HS-27A (cell line): Measurements from ENCODE around the gene OR51G1.
"Not testable (repeated sequence)": the region's sequence is repeated elsewhere in the genome, so short reads cannot be mapped to it uniquely, and the experiment has no call there.

Source experiments
- DNase-seq: peaks from one replicate; pipeline ENCODE4 v3.0.0-alpha.2; 2012; ENCODE audit warnings: low read depth, missing footprints

Gene OR51G1, protein sequence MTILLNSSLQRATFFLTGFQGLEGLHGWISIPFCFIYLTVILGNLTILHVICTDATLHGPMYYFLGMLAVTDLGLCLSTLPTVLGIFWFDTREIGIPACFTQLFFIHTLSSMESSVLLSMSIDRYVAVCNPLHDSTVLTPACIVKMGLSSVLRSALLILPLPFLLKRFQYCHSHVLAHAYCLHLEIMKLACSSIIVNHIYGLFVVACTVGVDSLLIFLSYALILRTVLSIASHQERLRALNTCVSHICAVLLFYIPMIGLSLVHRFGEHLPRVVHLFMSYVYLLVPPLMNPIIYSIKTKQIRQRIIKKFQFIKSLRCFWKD

DNA sequence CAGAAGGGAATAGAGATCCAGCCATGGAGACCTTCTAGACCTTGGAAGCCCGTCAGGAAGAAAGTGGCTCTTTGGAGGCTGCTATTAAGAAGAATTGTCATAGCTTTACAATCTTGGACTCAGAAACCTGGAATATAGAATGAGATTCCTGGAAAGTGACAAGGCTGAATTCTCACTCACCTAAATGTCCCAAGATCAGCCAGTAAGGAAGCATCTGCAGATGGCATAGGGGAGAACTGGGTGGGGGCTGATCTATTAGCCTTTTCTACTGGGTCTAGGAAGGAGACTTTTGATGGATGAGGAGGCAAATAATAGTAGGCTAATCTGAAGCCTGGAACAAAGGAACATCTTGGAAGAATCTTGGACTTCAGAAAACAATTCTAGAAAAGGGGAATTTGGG lies at the start of gene OR51G1:
Gene OR51G1, minus strand, starts transcription at position 101 of the 400 bp plus-strand sequence. Its CDS starts 0 bp downstream, at position 101.
- no peak for DNase-seq

DNA sequence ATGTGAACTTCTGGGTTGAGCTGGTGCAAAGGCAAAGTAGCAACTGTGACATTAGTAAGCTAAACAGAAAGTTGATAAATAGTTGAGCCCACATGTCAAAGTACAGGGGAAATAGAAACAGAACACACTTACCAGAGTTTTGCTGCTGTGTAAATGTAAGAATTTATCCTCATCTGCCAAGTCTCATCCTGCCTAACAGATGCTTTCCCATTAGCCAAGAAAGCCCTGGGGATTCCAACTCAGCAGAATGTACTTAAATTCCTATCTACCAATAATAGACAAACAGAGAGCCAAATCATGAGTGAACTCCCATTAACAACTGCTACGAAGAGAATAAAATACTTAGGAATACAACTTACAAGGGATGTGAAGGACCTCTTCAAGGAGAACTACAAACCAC lies 38.7 kb upstream of the OR51G1 start:
- no peak for DNase-seq

DNA sequence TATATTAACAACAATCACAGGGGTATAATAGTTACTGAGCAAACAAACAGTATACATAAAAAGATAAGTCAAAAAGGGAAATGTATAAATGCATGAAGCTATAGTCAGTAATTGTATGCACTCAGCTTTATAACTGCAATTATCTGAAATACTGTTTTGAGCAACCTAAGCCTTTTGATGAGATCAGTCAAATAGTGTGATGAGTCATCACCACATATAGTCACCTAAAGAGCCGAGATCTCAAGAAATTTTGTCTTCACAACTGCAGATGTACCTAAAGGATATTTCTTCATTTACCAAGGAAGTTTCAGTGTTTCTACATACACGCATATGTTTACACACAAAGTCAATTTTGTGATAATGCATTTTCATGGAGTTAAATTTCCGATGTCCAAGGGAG lies 36.7 kb upstream of the OR51G1 start:
- no peak for DNase-seq

DNA sequence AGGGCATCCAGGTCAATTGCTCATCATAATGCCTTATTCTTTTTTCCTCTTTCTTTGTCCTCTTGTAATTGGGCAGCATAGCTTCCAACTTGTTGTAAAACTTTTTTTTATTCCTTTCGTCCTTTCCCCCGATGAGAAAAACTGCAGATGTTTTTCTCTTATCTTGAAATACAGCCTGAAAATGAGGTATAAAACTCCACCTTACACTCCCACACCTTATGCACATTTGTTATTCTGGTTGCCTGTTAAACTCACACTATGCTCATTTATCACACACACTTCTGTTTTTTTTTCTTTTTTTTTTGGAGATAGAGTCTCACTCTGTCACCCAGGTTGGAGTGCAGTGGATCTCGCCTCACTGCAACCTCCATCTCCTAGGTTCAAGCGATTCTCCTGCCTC lies 33.3 kb upstream of the OR51G1 start:
- DNase-seq = no peak

DNA sequence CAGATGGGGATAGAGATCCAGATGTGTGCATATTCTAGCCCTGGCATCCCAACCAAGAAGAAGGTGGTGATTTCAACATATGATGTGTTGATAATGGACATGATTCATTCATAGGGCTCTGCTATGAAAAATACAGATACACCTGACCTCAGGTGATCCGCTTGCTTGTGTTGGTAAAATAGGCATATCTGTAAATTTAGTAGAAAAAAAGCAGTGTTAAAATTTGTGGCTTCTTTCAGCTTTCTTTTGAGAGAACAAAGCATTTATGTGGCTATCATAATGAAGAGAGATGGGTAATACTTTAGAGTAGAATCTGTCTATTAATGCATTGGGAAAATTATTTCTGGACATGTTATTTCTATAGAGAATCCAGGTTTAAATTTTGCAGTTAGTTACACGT lies 31.5 kb upstream of the OR51G1 start, which contains the start of gene OR51A2:
Gene OR51A2, minus strand, starts transcription at position 101 of the 400 bp plus-strand sequence. Its CDS starts 0 bp downstream, at position 101.
- DNase-seq = not testable (repeated sequence)

DNA sequence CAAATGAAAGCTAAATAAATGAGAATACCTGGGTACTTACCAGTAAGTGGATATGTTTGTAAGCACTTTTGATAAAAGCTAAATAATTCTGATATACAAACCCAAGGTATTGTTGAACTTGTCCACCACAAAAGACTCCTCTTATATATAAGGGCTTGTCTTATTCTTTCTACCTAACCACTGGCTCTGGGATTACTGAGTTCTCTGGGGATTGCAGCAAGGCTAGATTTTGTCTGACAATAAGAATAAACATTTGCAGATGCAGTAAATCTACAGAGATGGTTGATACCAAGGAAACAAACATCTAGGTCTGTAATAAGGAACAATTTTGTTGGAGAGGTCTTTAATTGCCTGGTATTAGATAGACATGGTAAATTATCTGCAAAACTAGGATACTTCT lies 23.4 kb upstream of the OR51G1 start, which contains the start of gene OR51A4:
Gene OR51A4, minus strand, starts transcription at position 101 of the 400 bp plus-strand sequence. CDS start 505 bp downstream, outside the sequence.
- no peak for DNase-seq

DNA sequence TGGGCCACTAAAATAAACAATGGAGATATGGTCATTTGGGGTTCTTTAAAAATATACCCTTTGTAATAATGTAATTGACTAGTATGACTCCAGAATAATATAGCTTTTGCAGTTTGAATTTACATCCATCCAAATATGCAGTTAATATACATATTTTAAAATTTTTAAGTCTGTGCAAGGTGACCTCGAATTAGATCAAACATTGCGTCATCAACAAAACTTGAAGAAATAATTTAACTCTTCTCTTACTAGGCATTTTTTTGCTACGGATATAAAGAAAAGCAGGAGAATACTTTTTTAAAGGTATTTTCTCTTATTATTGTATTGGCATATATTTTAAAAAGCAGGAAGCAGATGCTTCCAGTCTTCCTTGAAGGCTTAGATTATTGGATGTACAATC lies 12.6 kb upstream of the OR51G1 start:
- DNase-seq = no peak

DNA sequence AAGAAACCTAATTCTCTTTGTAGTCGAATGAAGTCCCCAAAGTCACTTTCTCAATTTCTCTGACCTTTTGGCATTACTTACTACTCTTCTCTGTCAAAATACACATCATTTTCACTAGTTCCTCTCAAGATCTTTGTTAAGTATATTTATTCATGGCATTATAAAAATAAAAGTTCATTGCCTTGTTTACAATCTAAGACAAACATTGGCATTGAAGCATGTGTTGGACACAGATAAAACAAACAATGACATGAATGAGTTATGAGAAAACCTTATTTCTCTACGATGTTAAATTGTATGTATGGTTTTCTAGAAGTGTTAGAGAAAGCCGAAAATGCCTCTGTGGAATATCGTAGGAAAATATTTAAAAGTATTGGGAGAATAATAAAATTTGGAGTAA lies 8.6 kb upstream of the OR51G1 start:
- no peak for DNase-seq

DNA sequence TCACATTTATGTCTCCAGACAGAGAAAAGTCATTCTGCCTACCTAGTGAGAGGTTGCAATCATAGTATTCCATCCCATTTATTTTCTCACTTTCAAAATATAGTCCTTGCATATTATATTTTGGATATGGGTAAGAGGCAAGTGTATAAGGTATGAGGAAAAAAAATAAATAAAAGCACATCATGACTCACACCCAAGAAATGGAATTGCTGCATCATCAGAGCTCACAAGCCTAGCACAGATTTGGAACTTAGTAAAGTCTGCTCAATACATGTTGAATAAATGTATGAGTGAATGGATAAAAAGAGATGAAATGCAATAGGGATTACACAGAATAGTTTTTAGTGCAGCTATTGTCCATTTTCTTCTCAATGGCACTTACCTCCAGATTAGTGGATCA lies 2.5 kb upstream of the OR51G1 start:
- no peak for DNase-seq

DNA sequence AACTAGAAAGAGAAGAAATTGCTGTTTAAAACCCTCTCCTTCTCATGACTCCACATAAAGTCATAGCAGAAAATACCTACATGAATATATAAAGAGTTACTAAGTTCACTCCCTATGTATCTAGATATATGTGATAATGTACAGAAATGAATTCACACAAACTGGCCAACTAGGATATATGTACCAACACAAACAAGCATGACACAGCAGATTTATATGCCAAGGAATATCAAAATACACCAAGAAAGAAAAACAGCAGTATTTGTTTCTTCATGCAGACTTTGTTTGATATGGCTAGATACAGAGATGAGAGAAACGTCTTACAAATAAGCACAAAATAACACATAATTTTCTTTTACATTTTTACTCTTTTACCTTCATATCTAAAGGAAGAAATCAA lies 1.8 kb downstream of the OR51G1 start:
- no peak for DNase-seq

DNA sequence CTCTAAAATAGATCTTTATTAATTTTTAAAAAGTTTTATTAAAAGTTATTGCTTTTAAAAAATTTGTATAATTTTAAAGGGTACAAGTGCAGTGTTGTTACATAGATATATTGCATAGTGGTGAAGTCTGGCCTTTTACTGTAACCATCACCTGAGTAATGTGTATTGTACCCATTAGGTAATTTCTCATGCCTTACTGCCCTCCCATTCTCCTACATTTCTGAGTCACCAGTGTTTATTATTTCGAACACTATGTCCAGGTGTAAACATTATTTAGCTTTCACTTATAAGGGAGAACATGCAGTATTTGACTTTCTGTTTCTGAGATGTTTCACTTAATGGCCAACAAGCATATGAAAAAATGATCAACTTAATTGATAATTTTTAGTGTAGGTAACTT lies 2.3 kb downstream of the OR51G1 start:
- no peak for DNase-seq

DNA sequence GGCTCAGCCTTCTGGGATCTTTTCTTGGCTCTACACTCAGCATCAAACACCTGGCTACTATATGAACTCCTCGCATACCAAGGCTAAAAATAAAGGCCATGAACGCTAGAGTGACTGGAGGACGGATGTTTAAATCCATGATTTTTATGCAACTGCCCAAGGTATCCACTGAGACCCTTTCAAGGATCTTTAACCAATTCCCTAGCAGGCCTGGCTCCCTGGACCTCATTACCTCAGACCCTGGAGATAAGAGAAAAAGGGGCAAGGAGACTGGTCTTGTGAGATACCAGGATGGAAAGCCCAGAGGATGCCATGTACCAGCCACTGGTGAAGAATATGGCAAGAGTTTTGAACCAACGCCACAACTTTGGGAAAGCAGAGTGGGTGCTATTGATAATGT lies 4.9 kb downstream of the OR51G1 start, which contains the start of gene OR51G2:
Gene OR51G2, minus strand, starts transcription at position 101 of the 400 bp plus-strand sequence. CDS start 3,687 bp downstream, outside the sequence.
- no peak for DNase-seq

DNA sequence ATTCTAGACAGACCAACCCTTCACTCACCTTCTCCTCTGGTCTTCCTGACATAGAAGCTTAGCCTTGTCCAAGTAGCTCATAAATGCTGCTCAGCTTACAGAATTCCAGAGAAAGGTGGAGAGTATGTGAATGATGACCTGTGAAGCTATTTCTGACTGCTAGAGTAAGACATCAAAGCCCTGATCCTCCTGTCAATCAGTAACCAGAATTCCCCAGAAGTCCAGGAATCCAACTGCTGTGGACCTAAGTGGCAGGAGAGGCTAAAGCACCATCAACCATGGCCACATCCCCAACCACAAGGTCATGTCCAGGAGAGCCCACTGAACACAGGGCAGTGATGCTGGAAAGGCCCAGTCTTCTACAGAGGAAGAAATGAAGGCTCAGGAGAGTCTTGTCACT lies 7.6 kb downstream of the OR51G1 start:
- DNase-seq = no peak

DNA sequence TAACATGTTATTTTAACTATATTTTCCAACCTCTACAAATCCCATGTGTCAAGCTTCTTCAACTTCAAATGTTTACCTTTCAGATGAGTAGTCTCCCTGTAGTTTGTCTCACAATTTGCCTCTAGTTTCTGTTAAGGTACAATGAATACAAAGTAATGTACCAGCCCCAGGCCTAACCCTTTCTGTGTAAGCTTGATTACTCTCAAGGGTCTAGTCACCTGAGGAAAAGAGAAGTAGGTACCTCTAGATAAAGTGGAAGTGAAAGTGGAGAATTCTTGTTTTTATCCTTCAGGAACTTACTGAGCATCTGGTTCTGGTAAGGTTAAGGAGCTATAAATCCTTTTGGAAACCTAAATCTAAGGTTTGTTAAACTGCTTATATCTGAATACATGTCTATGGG lies 20.7 kb downstream of the OR51G1 start, which contains the start of gene OR51A7:
Gene OR51A7, plus strand, starts transcription at position 300 of the 400 bp plus-strand sequence. CDS start 3,587 bp downstream, outside the sequence.
- no peak for DNase-seq

DNA sequence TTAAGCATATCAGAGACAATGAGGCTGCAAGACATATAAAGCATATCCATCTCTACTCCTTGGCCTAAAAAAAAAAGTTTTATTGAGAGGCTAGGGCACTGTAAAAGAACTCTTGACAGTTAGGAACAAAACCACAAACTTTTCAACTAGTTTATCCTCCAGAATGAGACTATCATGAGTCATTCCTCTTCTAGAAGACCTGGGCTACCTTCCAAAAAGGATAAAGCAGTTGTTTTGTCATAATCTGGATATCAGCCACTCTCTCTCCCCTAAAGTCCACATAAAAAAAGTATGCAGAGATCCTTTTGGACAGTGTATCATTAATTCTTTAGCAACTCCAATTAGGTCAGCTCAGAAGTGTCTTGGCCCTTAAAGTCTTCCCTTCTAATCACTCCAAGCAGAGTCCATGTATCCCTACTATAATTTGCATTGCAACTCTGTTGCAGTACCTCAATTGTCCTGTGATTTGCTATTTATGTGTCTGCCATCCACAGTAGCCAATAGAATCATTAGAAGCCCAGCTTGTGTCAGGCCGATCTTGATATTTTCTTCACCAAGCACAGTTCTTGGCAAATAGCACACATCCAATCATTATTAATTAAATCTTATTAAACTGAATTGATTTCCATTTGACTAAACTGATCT lies 32.0 kb downstream of the OR51G1 start:
- DNase-seq = peak; percentile 84

DNA sequence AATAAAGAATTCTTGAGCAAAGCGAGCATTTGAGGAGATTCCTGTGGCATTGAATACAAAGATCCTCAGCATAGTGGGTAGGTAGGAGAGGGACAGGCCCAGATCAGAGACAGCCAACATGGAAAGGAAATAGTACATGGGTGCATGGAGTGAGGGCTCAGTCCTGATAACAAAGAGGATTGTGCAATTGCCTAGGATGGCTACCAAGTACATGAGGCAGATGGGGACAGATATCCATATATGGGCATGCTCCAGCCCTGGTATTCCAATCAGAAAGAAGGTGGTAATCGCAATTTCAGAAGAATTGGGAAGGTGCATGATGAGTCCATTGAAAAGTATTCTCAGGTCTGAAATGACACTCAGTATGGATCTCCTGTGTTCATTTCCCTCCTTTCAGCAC lies 33.9 kb downstream of the OR51G1 start:
- DNase-seq = no peak

DNA sequence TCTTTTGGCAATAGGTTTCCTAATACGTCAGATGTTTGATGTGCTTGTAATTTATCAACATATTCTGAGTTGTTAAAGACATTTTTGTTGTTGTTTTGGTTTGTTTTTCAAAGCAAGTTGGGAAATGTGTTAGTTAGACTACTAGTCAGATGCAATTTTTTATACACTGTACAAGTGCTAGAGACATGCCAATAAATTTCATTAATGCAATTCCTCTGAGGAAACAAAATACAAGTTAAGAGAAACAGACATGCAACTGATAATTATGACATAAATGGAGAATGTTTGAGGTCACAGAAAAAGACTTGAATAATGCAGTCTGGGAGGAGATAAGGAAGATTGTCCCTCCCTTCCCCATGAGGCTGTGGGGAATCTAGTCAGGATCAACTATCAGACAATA lies 36.5 kb downstream of the OR51G1 start:
- DNase-seq = no peak

DNA sequence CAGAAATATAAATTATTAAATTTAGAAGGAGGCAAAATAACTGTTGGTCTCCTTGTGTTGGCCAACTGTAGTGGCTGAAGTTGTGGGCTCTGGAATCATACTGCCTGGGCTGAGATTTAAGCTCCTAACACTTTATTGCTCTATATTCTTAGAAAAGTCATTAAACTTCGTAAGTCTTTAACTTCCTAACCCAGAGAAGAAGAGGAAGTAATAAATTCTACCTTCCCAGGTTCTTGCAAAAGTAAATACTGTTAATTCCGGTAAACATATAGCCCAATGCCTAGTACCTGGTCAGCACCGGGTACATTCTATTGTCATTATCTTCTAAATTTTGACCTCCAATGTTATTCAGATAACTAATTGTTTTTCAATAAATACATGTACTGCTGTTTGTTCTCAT lies 38.0 kb downstream of the OR51G1 start:
- no peak for DNase-seq

DNA sequence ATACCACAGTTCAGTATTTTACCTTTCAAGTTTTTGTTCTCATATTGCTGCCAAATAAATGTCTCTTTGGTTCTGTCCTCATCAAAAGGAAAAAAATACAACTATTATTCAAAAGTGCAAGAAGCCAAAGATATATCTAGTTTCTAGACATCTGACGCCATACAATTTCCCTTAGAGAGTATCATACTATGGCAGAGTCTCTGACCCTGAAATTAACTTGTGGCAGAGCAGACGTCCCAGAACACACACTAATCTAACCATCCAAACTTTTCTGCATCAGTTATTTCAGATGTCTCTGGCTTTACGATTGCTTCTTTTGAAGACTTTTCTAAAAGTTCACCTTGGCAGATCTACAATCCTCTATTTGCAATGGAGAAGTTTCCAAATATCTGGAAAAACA lies 39.8 kb downstream of the OR51G1 start:
- no peak for DNase-seq

DNA sequence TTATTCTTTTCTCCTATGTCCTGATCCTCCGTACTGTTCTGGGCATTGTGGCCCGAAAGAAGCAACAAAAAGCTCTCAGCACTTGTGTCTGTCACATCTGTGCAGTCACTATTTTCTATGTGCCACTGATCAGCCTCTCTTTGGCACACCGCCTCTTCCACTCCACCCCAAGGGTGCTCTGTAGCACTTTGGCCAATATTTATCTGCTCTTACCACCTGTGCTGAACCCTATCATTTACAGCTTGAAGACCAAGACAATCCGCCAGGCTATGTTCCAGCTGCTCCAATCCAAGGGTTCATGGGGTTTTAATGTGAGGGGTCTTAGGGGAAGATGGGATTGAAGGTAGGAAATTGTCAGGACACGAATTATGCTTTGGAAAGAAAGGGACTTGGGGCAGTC lies 41.6 kb downstream of the OR51G1 start:
- DNase-seq = no peak

DNA sequence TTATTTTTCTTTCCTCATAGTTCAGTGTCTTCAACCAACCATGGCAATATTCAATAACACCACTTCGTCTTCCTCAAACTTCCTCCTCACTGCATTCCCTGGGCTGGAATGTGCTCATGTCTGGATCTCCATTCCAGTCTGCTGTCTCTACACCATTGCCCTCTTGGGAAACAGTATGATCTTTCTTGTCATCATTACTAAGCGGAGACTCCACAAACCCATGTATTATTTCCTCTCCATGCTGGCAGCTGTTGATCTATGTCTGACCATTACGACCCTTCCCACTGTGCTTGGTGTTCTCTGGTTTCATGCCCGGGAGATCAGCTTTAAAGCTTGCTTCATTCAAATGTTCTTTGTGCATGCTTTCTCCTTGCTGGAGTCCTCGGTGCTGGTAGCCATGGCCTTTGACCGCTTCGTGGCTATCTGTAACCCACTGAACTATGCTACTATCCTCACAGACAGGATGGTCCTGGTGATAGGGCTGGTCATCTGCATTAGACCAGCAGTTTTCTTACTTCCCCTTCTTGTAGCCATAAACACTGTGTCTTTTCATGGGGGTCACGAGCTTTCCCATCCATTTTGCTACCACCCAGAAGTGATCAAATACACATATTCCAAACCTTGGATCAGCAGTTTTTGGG lies 42.2 kb downstream of the OR51G1 start, which contains the start of gene OR51T1:
Gene OR51T1, plus strand, starts transcription at position 41 of the 641 bp plus-strand sequence. Its CDS starts 0 bp downstream, at position 41.
- DNase-seq = no peak

DNA sequence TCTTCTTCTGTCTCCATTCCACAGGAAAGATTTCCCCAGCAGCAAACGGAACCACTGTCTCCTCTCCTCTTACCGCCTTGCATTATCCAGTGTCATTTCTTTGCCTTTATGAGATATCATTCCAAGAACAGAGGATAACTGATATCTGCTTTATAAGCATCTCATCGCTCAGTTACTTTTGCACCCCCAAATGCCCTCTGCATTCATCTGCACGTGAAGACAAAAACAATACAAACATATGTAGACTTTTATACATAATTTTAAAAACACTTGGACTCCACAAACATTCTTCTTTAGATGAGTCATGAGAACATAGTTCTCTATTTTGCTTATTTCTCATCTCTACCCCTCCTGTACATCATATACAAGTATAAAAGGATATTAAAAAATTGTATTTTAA lies 43.0 kb downstream of the OR51G1 start:
- no peak for DNase-seq
